Endothelial cell of umbilical vein (primary cell): ENCODE measurements around the gene PTER. TPM values are rescaled to one million over a fixed set of nuclear protein-coding genes. Genes with fewer than 3 reads are reported as not detected.

Source experiments
- BruUV-seq: library from RNA; stranded (reverse); fragments of 400-500 nt; replicated peaks from 2 replicates; lab custom pipeline; 2021; lab: Mats Ljungman, UMichigan
- CTCF ChIA-PET: fragments of 300-600, 350-600 bp; sonication (Branson Sonifier 250); formaldehyde crosslinking; loops from one replicate; lab custom pipeline; 2021; ENCODE audit warnings: antibody characterized with exemption, inconsistent platforms; lab: Charles Lee
- POLR2A ChIA-PET: fragments of 300-600, 350-600 bp; sonication (Branson Sonifier 250); formaldehyde crosslinking; loops from one replicate; lab custom pipeline; 2021; ENCODE audit warnings: antibody characterized with exemption, inconsistent platforms; lab: Charles Lee
- DNase-seq: peaks from one replicate; pipeline ENCODE4 v3.0.0-alpha.2; 2011; ENCODE audit warnings: low read depth, low spot score
- FAIRE-seq: peaks from 2 replicates; lab custom pipeline; 2011; peaks lifted over from hg19 to GRCh38; lab: Jason Lieb, UNC
- H2AFZ ChIP-seq: 2 replicates; pipeline ENCODE4 v1.6.0; 2012; ENCODE audit warnings: low read depth, low read length, control low read depth, inconsistent platforms
- H3K27ac ChIP-seq: 2 replicates; pipeline ENCODE4 v1.5.1; 2011; ENCODE audit warnings: low read depth, mild to moderate bottlenecking, control low read depth, low read length, moderate library complexity; ENCODE audit not compliant: insufficient read depth
- H3K27me3 ChIP-seq, 2 experiments: 2 replicates each; pipeline versions ENCODE4 v1.6.0 to v1.6.1; 2011; ENCODE audit warnings: low read length in 2 of 2, mixed read lengths in 1 of 2; ENCODE audit not compliant: control insufficient read depth in 2 of 2, insufficient read depth in 2 of 2
- H3K36me3 ChIP-seq, 2 experiments: 2 replicates in 1 of 2; 3 replicates in 1 of 2; pipeline ENCODE4 v1.5.1; 2011; ENCODE audit warnings: low read length in 2 of 2, mild to moderate bottlenecking in 1 of 2, moderate library complexity in 1 of 2; ENCODE audit not compliant: control insufficient read depth in 2 of 2, insufficient read depth in 2 of 2; ENCODE audit errors: extremely low read depth in 1 of 2
- H3K4me1 ChIP-seq: 3 replicates; pipeline ENCODE4 v1.5.1; 2011; ENCODE audit warnings: mild to moderate bottlenecking, low read length; ENCODE audit not compliant: control insufficient read depth, insufficient read depth; ENCODE audit errors: extremely low read depth
- H3K4me2 ChIP-seq: 2 replicates; pipeline ENCODE4 v1.6.1; 2011; ENCODE audit warnings: low read length, control low read depth, mixed read lengths; ENCODE audit not compliant: insufficient read depth
- H3K4me3 ChIP-seq, 3 experiments: fragments of 200-600 bp in 1 of 3; sonication (generic), shearing (Covaris generic) in 1 of 3; replicated peaks in 1 of 3; 2 replicates each; pipeline ENCODE4 v1.5.1; 2011 to 2016; ENCODE audit warnings: control low read depth in 3 of 3, low read length in 3 of 3, mild to moderate bottlenecking in 2 of 3, inconsistent platforms in 1 of 3, low read depth in 1 of 3, moderate library complexity in 1 of 3; ENCODE audit not compliant: insufficient read depth in 1 of 3
- H3K79me2 ChIP-seq: 2 replicates; pipeline ENCODE4 v1.6.0; 2012; ENCODE audit warnings: low read length, inconsistent platforms; ENCODE audit not compliant: control insufficient read depth, insufficient read depth
- H3K9ac ChIP-seq: replicated peaks from 2 replicates; pipeline ENCODE3; 2011; ENCODE audit warnings: low read length, control low read depth; ENCODE audit not compliant: insufficient read depth; ENCODE audit errors: extremely low read depth
- H3K9me1 ChIP-seq: replicated peaks from 3 replicates; pipeline ENCODE4 v1.6.0; 2011; ENCODE audit warnings: mild to moderate bottlenecking, low read length; ENCODE audit not compliant: control insufficient read depth, insufficient read depth; ENCODE audit errors: extremely low read depth
- H3K9me3 ChIP-seq: replicated peaks from 2 replicates; pipeline ENCODE4 v1.5.1; 2012; ENCODE audit warnings: low read length, inconsistent platforms; ENCODE audit not compliant: control insufficient read depth, insufficient read depth
- H4K20me1 ChIP-seq: replicated peaks from 2 replicates; pipeline ENCODE3; 2011; ENCODE audit warnings: mild to moderate bottlenecking, low read length; ENCODE audit not compliant: control insufficient read depth, insufficient read depth; ENCODE audit errors: extremely low read depth
- EZH2 ChIP-seq: IDR thresholded peaks from 2 replicates; pipeline ENCODE4 v1.6.1; 2012; ENCODE audit warnings: borderline replicate concordance, low read depth, mild to moderate bottlenecking, moderate library complexity, low read length, inconsistent platforms; ENCODE audit not compliant: severe bottlenecking
- FOS ChIP-seq: IDR thresholded peaks from 2 replicates; pipeline ENCODE4 v1.6.1; 2011; ENCODE audit warnings: mild to moderate bottlenecking, low read length, moderate library complexity, borderline replicate concordance; ENCODE audit not compliant: insufficient read depth
- GATA2 ChIP-seq: IDR thresholded peaks from 2 replicates; pipeline ENCODE4 v1.7.0; 2011; ENCODE audit warnings: low read depth, mild to moderate bottlenecking, moderate library complexity, mixed read lengths, low read length; ENCODE audit not compliant: insufficient read length, insufficient read depth
- JUN ChIP-seq: IDR thresholded peaks from 2 replicates; pipeline ENCODE4 v1.6.1; 2011; ENCODE audit warnings: borderline replicate concordance, low read depth; ENCODE audit not compliant: insufficient read length, insufficient read depth
- MYC ChIP-seq: IDR thresholded peaks from one replicate; pipeline ENCODE4 v1.6.1; 2011; ENCODE audit warnings: mild to moderate bottlenecking, low read depth, low read length
- POLR2A ChIP-seq: IDR thresholded peaks from 2 replicates; pipeline ENCODE4 v1.6.1; 2012; ENCODE audit warnings: low read depth, mild to moderate bottlenecking, control low read depth, low read length
- POLR2AphosphoS5 ChIP-seq: IDR thresholded peaks from 2 replicates; pipeline ENCODE4 v1.6.1; 2012; ENCODE audit warnings: low read depth, mild to moderate bottlenecking, control low read depth, low read length, moderate library complexity; ENCODE audit not compliant: insufficient read depth
- dilution Hi-C: fragments of 300-500 bp; cut with MboI; formaldehyde crosslinking; loops from one replicate; pipeline ENCODE4 v1.15.0; 2019; ENCODE audit warnings: low sequenced_read_pairs; ENCODE audit not compliant: extremely low pct_ligation_motif_present
- intact Hi-C: fragments of 100-400 bp; cut with micrococcal nuclease; formaldehyde crosslinking; loops from one replicate; pipeline ENCODE4 v1.10.0; 2022
- polyA plus RNA-seq, 4 experiments: library from polyadenylated mRNA; depleted of rRNA in 3 of 4; stranded (reverse) in 3 of 4; unstranded in 1 of 4; fragments of >200 nt; gene quantifications; 2 replicates each; pipeline versions ENCODE4 v1.2.1 to v1.2.3, GENCODE V29; 2011 to 2012; ENCODE audit warnings: missing spikeins in 1 of 4
- total RNA-seq: library from RNA; stranded (reverse); gene quantifications from 2 replicates; pipeline ENCODE4 v1.2.3, GENCODE V29; 2021
- TF ChIP-seq, protein P1 (sequence below), 2 donors: IDR thresholded peaks; 1 replicate in 1 of 2; 2 replicates in 1 of 2; pipeline ENCODE4 v1.5.1; 2011; ENCODE audit warnings: low read length in 2 of 2, mild to moderate bottlenecking in 2 of 2, moderate library complexity in 2 of 2, control low read depth in 1 of 2, inconsistent platforms in 1 of 2, low read depth in 1 of 2; ENCODE audit not compliant: insufficient read depth in 1 of 2; ENCODE audit errors: extremely low read depth in 1 of 2
- TF ChIP-seq, protein P2 (sequence below): IDR thresholded peaks from 2 replicates; pipeline ENCODE4 v1.6.1; 2011; ENCODE audit not compliant: insufficient read depth, insufficient read length

Gene PTER
- total and polyA plus RNA-seq, 2 donors (not counting 3 experiments of a cell fraction or from before 2014, with no cell fraction given) = 1.6 to 4.6 TPM

DNA sequence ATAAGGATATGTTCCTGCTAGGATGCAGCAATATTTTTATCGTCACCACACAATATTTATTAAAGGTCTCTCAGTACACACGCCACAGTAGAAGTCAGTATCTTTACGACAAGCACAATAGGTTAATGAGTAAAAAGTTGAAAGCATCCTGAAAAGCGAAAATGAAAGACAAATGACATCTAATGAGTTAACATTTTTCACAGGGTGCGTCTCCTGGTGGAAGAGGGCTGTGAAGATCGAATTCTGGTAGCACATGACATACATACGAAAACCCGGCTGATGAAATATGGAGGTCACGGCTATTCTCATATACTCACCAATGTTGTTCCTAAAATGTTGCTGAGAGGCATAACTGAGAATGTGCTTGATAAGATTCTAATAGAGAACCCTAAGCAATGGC is 74.0 kb downstream of the PTER start:
- no peak overlapping the region for H2AFZ ChIP-seq
- BruUV-seq = no TSS peak
- no peak overlapping the region for H3K4me3 ChIP-seq
- no peak for DNase-seq
- TF ChIP-seq MYC (no peak), GATA2 (no peak), JUN (no peak), POLR2AphosphoS5 (no peak), POLR2A (no peak), FOS (no peak), EZH2 (no peak)
- TF ChIP-seq, protein P1, sequence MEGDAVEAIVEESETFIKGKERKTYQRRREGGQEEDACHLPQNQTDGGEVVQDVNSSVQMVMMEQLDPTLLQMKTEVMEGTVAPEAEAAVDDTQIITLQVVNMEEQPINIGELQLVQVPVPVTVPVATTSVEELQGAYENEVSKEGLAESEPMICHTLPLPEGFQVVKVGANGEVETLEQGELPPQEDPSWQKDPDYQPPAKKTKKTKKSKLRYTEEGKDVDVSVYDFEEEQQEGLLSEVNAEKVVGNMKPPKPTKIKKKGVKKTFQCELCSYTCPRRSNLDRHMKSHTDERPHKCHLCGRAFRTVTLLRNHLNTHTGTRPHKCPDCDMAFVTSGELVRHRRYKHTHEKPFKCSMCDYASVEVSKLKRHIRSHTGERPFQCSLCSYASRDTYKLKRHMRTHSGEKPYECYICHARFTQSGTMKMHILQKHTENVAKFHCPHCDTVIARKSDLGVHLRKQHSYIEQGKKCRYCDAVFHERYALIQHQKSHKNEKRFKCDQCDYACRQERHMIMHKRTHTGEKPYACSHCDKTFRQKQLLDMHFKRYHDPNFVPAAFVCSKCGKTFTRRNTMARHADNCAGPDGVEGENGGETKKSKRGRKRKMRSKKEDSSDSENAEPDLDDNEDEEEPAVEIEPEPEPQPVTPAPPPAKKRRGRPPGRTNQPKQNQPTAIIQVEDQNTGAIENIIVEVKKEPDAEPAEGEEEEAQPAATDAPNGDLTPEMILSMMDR (IDR thresholded peaks at IDR 0.05; ENCODE audit: extremely low read depth in 1 of 2, insufficient read depth in 1 of 2, low read depth in 1 of 2, low read length in 2 of 2) = no peak
- TF ChIP-seq, protein P2, sequence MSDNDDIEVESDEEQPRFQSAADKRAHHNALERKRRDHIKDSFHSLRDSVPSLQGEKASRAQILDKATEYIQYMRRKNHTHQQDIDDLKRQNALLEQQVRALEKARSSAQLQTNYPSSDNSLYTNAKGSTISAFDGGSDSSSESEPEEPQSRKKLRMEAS = no peak
- intact Hi-C loops = no loop called here
- H4K20me1 ChIP-seq = no peaks in the 10 kb centered on the region
- no peaks in the 10 kb centered on the region for H3K9me3 ChIP-seq
- FAIRE-seq = no peak
- dilution Hi-C loops = no loop called here
- no peaks in the 10 kb centered on the region for H3K36me3 ChIP-seq
- H3K27me3 ChIP-seq = peaks cover 0 to 2% of the 10 kb centered on the region in 2 experiments
- H3K9me1 ChIP-seq = no peaks in the 10 kb centered on the region
- H3K27ac ChIP-seq = no peak overlapping the region
- no peaks in the 10 kb centered on the region for H3K4me1 ChIP-seq
- ChIA-PET POLR2A (no interaction called here), CTCF (interaction anchor here (1.2 to 1.4 kb wide), 2 partner anchors 32 to 632 kb away, joined by 3 to 4 read pairs; no protein-coding TSS in a partner anchor)
- H3K4me2 ChIP-seq = no peak overlapping the region
- no peak overlapping the region for H3K9ac ChIP-seq
- H3K79me2 ChIP-seq = no peaks in the 10 kb centered on the region
